K562 (cell line): Measurements from ENCODE around the gene SEZ6. TPM values are rescaled to one million over a fixed set of nuclear protein-coding genes. Genes with fewer than 3 reads are reported as not detected.

Source experiments
- ATF2 ChIP-seq: sonication (generic); formaldehyde crosslinking; IDR thresholded peaks from 2 replicates; pipeline ENCODE4 v1.8.1; 2022; ENCODE audit warnings: missing genetic modification reagents
- CHD7 ChIP-seq: fragments of 200-600 bp; sonication (generic); IDR thresholded peaks from one replicate; pipeline ENCODE4 v1.6.1; 2012; ENCODE audit warnings: mild to moderate bottlenecking, low read depth, low read length, inconsistent platforms
- CREB1 ChIP-seq, 2 experiments: sonication (generic) in 1 of 2; formaldehyde crosslinking in 1 of 2; IDR thresholded peaks; 2 replicates each; pipeline versions ENCODE4 v1.6.1 to v1.8.0; 2012 to 2022; ENCODE audit warnings: inconsistent platforms in 1 of 2, mild to moderate bottlenecking in 1 of 2, missing genetic modification reagents in 1 of 2, moderate library complexity in 1 of 2
- MAFG ChIP-seq: fragments of 450-650 bp; conservative IDR thresholded peaks from 2 replicates; pipeline ENCODE4 v1.6.1; 2016; ENCODE audit warnings: missing genetic modification characterization, missing compliant biosample characterization
- RFX5 ChIP-seq: IDR thresholded peaks from 2 replicates; pipeline ENCODE4 v1.6.1; 2011; ENCODE audit warnings: low read depth, mild to moderate bottlenecking, improper control_type of control experiment, low read length
- SRSF3 ChIP-seq: fragments of 200-400 bp; formaldehyde crosslinking; IDR thresholded peaks from 2 replicates; pipeline ENCODE4 v1.6.1; 2016; ENCODE audit warnings: mild to moderate bottlenecking, low read length, moderate library complexity; ENCODE audit not compliant: insufficient read depth
- ZFP91 ChIP-seq: sonication (generic); formaldehyde crosslinking; IDR thresholded peaks from 2 replicates; pipeline ENCODE4 v1.8.0; 2022; ENCODE audit warnings: mild to moderate bottlenecking, missing genetic modification reagents
- ZFPM2 ChIP-seq: fragments of 250-450 bp; sonication (Bioruptor Pico); IDR thresholded peaks from 2 replicates; pipeline ENCODE4 v1.5.1; 2022; ENCODE audit warnings: mild to moderate bottlenecking
- ZFX ChIP-seq: sonication (generic); formaldehyde crosslinking; IDR thresholded peaks from 2 replicates; pipeline ENCODE4 v1.8.0; 2022; ENCODE audit warnings: mild to moderate bottlenecking, missing genetic modification reagents, moderate library complexity
- ZNF408 ChIP-seq: fragments of 250-450 bp; sonication (Bioruptor Pico); IDR thresholded peaks from 2 replicates; pipeline ENCODE4 v1.4.0; 2020; ENCODE audit warnings: low read depth, mild to moderate bottlenecking, moderate library complexity
- ZNF507 ChIP-seq: conservative IDR thresholded peaks from 2 replicates; pipeline ENCODE4 v1.6.1; 2017; ENCODE audit warnings: missing genetic modification characterization, missing compliant biosample characterization
- polyA plus RNA-seq, 8 experiments: library from polyadenylated mRNA; depleted of rRNA in 4 of 8; stranded (reverse) in 5 of 8; unstranded in 3 of 8; fragments of >200 nt; fragmentation: Nextera tagmentation in 2 of 8; fragmentation: Illumina TruSeq in 1 of 8; extraction: Ambion mirVana in 2 of 8; extraction: Trizol in 1 of 8; gene quantifications; 2 replicates each; pipeline versions ENCODE4 v1.2.1 to v1.2.3, GENCODE V29; 2011 to 2014; ENCODE audit warnings: inconsistent platforms in 1 of 8, missing spikeins in 1 of 8
- total RNA-seq, 7 experiments: library from RNA; depleted of rRNA in 6 of 7; stranded (reverse); fragments of >200 nt in 6 of 7; fragmentation: Illumina TruSeq in 2 of 7; extraction: Trizol in 2 of 7; gene quantifications; 2 replicates each; pipeline versions ENCODE4 v1.2.1 to v1.2.3, GENCODE V29; 2011 to 2021; ENCODE audit warnings: low replicate concordance in 1 of 7

The SEZ6 gene
- total and polyA plus RNA-seq, 9 of the 15 experiments (the other 6 are each of a cell fraction or from before 2014, with no cell fraction given) = not detected

- TF ChIP-seq CHD7 (no peak), ZFP91 (CRISPR knock-in tag) (no peak), MAFG (no peak), ATF2 (no peak), ZFPM2 (CRISPR knock-in tag) (no peak), ZNF408 (CRISPR knock-in tag) (no peak), ZNF507 (no peak), RFX5 (no peak), CREB1 (IDR thresholded peaks at IDR 0.05) (0 out of 2 replicates have a peak, but pooled peaks have one; percentile 50), CREB1 (CRISPR knock-in tag; IDR thresholded peaks at IDR 0.05) (peak; percentile 19; the same call in 1 of the 2 replicates), ZFX (CRISPR knock-in tag) (no peak), SRSF3 (no peak)
Measured at GRCh38 chr17:28912281-28912937, 93.4 kb downstream of the SEZ6 start (continued).
